ENCODE results near the gene CREB3L2.

CREB3L2 gene

DNA sequence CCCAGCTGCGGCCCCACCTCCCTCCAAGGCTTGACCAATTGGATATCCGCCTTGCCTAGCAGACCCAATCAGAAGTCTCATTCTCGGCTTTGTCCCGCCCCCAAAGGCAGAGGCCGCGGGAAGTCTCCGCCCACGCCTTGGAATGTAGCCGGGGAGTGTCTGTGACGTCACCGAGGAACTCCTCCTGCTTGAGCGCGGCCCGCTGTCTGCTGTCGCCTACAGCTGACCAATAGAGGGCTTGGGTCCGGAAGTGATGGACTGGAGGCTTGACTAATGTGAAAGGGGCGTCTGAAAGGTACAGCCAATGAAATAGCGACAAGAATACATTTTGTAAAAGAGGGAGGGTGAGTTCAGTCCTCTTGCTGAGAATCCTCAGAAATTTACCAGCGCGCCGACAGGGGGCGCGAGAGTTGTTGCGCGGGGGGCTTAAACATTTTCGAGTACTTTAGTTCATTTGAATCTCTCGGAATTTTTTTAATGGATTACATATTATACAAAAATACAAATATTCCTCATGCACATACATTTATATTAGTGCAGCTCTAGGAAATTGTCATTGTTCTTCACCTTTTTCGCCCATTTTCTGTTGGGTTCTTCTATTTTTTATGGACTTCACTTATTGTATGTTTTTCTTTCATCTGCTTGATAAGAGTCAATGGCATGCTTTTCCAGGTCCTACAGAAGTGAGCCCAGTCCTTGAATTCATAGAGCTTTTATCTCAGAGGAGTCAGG is 376 bp upstream of the CREB3L2 start:
- Histone ChIP-seq H3K4me3 (ENCODE audit: insufficient read depth, low read length, poor library complexity, severe bottlenecking) (no peak overlapping the region), H3K27ac (ENCODE audit: low read depth, low read length) (no peak overlapping the region), H2AFZ (ENCODE audit: low read depth, low read length, severe bottlenecking) (no peak overlapping the region), H3K9me3 (ENCODE audit: insufficient read depth, low read length) (no peaks in the 10 kb centered on the region), H3K9ac (ENCODE audit: low read length) (no peak overlapping the region), H3K79me2 (ENCODE audit: insufficient read depth, low read length) (no peaks in the 10 kb centered on the region), H3F3A (ENCODE audit: insufficient read depth) (no peaks in the 10 kb centered on the region), H3K27me3 (ENCODE audit: low read length) (no peaks in the 10 kb centered on the region), H3K36me3 (ENCODE audit: low read length) (no peaks in the 10 kb centered on the region), H3K4me2 (ENCODE audit: low read depth, low read length, poor library complexity, severe bottlenecking) (no peak overlapping the region), H4K20me1 (ENCODE audit: low read depth, low read length) (no peaks in the 10 kb centered on the region), H3K9me2 (replicated peaks; ENCODE audit: insufficient read depth, low read length) (no peaks in the 10 kb centered on the region)
- TF ChIP-seq, protein P1, sequence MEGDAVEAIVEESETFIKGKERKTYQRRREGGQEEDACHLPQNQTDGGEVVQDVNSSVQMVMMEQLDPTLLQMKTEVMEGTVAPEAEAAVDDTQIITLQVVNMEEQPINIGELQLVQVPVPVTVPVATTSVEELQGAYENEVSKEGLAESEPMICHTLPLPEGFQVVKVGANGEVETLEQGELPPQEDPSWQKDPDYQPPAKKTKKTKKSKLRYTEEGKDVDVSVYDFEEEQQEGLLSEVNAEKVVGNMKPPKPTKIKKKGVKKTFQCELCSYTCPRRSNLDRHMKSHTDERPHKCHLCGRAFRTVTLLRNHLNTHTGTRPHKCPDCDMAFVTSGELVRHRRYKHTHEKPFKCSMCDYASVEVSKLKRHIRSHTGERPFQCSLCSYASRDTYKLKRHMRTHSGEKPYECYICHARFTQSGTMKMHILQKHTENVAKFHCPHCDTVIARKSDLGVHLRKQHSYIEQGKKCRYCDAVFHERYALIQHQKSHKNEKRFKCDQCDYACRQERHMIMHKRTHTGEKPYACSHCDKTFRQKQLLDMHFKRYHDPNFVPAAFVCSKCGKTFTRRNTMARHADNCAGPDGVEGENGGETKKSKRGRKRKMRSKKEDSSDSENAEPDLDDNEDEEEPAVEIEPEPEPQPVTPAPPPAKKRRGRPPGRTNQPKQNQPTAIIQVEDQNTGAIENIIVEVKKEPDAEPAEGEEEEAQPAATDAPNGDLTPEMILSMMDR (IDR thresholded peaks at IDR 0.05; ENCODE audit: insufficient read depth, low read length, poor library complexity, severe bottlenecking) = peak; percentile 9
- no peak for TF ChIP-seq EZH2phosphoT487 (conservative IDR thresholded peaks at IDR 0.05; ENCODE audit: low read length)

DNA sequence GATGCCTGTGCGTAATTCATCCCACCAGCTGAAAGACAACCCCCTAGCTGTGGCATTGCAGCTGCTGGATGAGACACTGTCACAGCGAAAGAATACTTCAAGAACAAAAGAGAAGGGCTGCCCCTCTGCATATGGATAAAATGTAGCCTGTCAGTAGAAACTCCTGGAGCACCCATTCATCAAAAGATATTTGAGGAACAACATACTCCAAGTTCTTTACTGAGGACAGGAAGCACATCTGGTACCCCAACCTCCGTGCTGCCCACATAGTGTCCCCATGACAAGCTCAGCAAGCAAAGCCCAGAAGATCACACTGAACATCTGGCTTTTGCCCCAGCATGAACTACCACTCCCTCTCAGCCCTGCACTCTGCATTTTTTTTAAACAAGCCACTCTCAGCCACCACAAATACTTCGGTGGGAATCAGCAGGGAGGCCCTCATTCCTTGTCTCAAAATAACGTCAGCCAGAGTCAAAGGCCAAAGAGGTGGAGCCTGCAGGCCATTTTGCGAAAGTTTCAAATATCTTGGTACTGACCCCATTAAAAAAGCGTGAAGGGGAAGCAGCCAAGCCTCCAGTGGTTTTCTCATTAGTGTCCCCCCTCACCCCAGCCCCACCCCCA is 1.7 kb downstream of the CREB3L2 start:
- Histone ChIP-seq H3K9ac (ENCODE audit: low read length) (no peak overlapping the region), H3K27ac (ENCODE audit: low read depth, low read length) (no peak overlapping the region), H2AFZ (ENCODE audit: low read depth, low read length, severe bottlenecking) (no peak overlapping the region), H3K4me2 (ENCODE audit: low read depth, low read length, poor library complexity, severe bottlenecking) (no peak overlapping the region), H4K20me1 (ENCODE audit: low read depth, low read length) (no peaks in the 10 kb centered on the region), H3K9me3 (ENCODE audit: insufficient read depth, low read length) (no peaks in the 10 kb centered on the region), H3K9me2 (replicated peaks; ENCODE audit: insufficient read depth, low read length) (no peaks in the 10 kb centered on the region), H3K27me3 (ENCODE audit: low read length) (no peaks in the 10 kb centered on the region), H3K4me3 (ENCODE audit: insufficient read depth, low read length, poor library complexity, severe bottlenecking) (no peak overlapping the region), H3K36me3 (ENCODE audit: low read length) (no peaks in the 10 kb centered on the region), H3K79me2 (ENCODE audit: insufficient read depth, low read length) (no peaks in the 10 kb centered on the region), H3F3A (ENCODE audit: insufficient read depth) (no peaks in the 10 kb centered on the region)
- TF ChIP-seq, protein P1 (IDR thresholded peaks at IDR 0.05; ENCODE audit: insufficient read depth, low read length, poor library complexity, severe bottlenecking) = no peak
- no peak for TF ChIP-seq EZH2phosphoT487 (conservative IDR thresholded peaks at IDR 0.05; ENCODE audit: low read length)

DNA sequence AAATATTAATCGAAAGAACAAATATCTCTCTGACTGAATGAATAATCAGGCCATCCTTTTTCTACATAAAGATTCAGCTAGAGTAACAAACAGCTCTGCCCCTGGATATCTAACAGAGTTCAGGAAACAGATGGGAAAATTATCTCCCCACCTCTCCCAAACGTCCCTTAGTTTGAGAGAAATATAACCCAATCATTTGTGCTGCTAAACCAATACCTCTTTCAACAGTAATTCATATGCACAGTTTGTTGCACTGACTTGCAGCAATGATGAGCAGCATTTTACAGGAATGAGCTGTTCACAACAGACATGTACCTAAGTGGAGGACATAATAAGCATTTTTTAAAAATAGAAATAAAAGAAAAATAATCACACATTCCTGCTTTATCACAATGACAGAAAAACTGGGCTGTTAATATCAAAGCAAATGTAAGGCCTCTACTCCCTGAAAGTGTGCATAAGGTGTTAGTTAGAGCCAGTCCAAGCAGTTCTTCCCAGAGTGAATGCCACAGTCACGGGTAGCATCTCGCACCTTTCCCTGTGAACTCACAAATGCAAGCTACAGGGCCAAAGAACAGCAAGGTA is 2.3 kb downstream of the CREB3L2 start:
- no peaks in the 10 kb centered on the region for H3K79me2 ChIP-seq (ENCODE audit: insufficient read depth, low read length)
- H3F3A ChIP-seq (ENCODE audit: insufficient read depth) = no peaks in the 10 kb centered on the region
- H3K27ac ChIP-seq (ENCODE audit: low read depth, low read length) = no peak overlapping the region

More for the DNA sequence above, 2.3 kb downstream of the CREB3L2 start:
- Histone ChIP-seq H3K9ac (ENCODE audit: low read length) (no peak overlapping the region), H3K9me3 (ENCODE audit: insufficient read depth, low read length) (no peaks in the 10 kb centered on the region), H3K9me2 (replicated peaks; ENCODE audit: insufficient read depth, low read length) (no peaks in the 10 kb centered on the region), H3K4me3 (ENCODE audit: insufficient read depth, low read length, poor library complexity, severe bottlenecking) (no peak overlapping the region), H3K27me3 (ENCODE audit: low read length) (no peaks in the 10 kb centered on the region), H4K20me1 (ENCODE audit: low read depth, low read length) (no peaks in the 10 kb centered on the region), H3K4me2 (ENCODE audit: low read depth, low read length, poor library complexity, severe bottlenecking) (no peak overlapping the region), H3K36me3 (ENCODE audit: low read length) (no peaks in the 10 kb centered on the region), H2AFZ (ENCODE audit: low read depth, low read length, severe bottlenecking) (no peak overlapping the region)
- TF ChIP-seq EZH2phosphoT487 (conservative IDR thresholded peaks at IDR 0.05; ENCODE audit: low read length) = no peak
- TF ChIP-seq, protein P1 (IDR thresholded peaks at IDR 0.05; ENCODE audit: insufficient read depth, low read length, poor library complexity, severe bottlenecking) = no peak

Measured in SU-DHL-6 (cell line).